Mesodermal cell (in vitro differentiated cells): ENCODE results near the gene FXYD7.

Experiments used
- H3K27ac ChIP-seq: 2 replicates; pipeline ENCODE4 v1.7.0; 2013; ENCODE audit warnings: mild to moderate bottlenecking, low read depth, low read length, moderate library complexity; ENCODE audit not compliant: severe bottlenecking
- H3K36me3 ChIP-seq: 2 replicates; pipeline ENCODE4 v1.7.1; 2013; ENCODE audit warnings: mild to moderate bottlenecking, low read length, moderate library complexity; ENCODE audit not compliant: control insufficient read depth, insufficient read depth
- H3K4me1 ChIP-seq: one replicate; pipeline ENCODE4 v1.7.1; 2013; ENCODE audit warnings: mild to moderate bottlenecking, low read length; ENCODE audit not compliant: insufficient read depth, control insufficient read depth, poor library complexity, severe bottlenecking
- H3K4me3 ChIP-seq: 2 replicates; pipeline ENCODE4 v1.7.0; 2013; ENCODE audit warnings: low read length, control low read depth, mild to moderate bottlenecking; ENCODE audit not compliant: insufficient read depth, poor library complexity, severe bottlenecking; ENCODE audit errors: extremely low read depth
- H3K9me3 ChIP-seq: 2 replicates; pipeline ENCODE4 v1.7.1; 2013; ENCODE audit warnings: mild to moderate bottlenecking, low read length, moderate library complexity; ENCODE audit not compliant: control insufficient read depth
- WGBS, 2 experiments: methylation state at CpG; one replicate each; pipeline ENCODE4 v1.1.5; 2013; ENCODE audit warnings: missing lambda C conversion rate in 2 of 2; ENCODE audit not compliant: insufficient coverage in 2 of 2; 5-methylcytosine and 5-hydroxymethylcytosine counted together

FXYD7 gene

GRCh38 chr19:35112995-35113688 lies 29.9 kb upstream of the FXYD7 start:
- H3K4me1 ChIP-seq, result peaks cover 5% of the 10 kb centered on the region
- no peaks in the 10 kb centered on the region for H3K9me3 ChIP-seq
- H3K27ac ChIP-seq, result no peak overlapping the region
- 85 to 95% methylated on average over 10 to 12 of the region's 15 CpGs for WGBS, 2 experiments
- no peaks in the 10 kb centered on the region for H3K36me3 ChIP-seq
- no peak overlapping the region for H3K4me3 ChIP-seq

- no peak overlapping the region for H3K27ac ChIP-seq
- no peaks in the 10 kb centered on the region for H3K36me3 ChIP-seq
- H3K9me3 ChIP-seq, result no peaks in the 10 kb centered on the region
- H3K4me3 ChIP-seq, result peak overlapping the region; percentile 11
- WGBS, 2 experiments, result 21 to 25% methylated on average over 10 to 16 of the region's 23 CpGs
- peaks cover 5% of the 10 kb centered on the region for H3K4me1 ChIP-seq
Measured at GRCh38 chr19:35114353-35115176, 28.5 kb upstream of the FXYD7 start.

GRCh38 chr19:35115177-35115951 lies 27.7 kb upstream of the FXYD7 start, which contains the start of gene FXYD3:
Gene FXYD3, plus strand, starts transcription at chr19:35115823. Its CDS starts 3,554 bp downstream, at chr19:35119377.
- 64 to 73% methylated on average over 6 of the region's 14 CpGs for WGBS, 2 experiments
- Histone ChIP-seq H3K9me3 (no peaks in the 10 kb centered on the region), H3K27ac (no peak within 1 kb of the TSS), H3K36me3 (no peaks in the 10 kb centered on the region), H3K4me1 (peaks cover 5% of the 10 kb centered on the region), H3K4me3 (peak within 1 kb of the TSS; percentile 11)

GRCh38 chr19:35116072-35116801 lies 26.8 kb upstream of the FXYD7 start:
- Histone ChIP-seq H3K9me3 (no peaks in the 10 kb centered on the region), H3K36me3 (no peaks in the 10 kb centered on the region), H3K4me1 (peaks cover 5% of the 10 kb centered on the region), H3K4me3 (no peak overlapping the region), H3K27ac (no peak overlapping the region)
- WGBS, 2 experiments, result 86 to 93% methylated on average over 9 to 12 of the region's 13 CpGs

- H3K9me3 ChIP-seq, result no peaks in the 10 kb centered on the region
- H3K27ac ChIP-seq, result no peak overlapping the region
- H3K4me1 ChIP-seq, result peaks cover 5% of the 10 kb centered on the region
- 74 to 88% methylated on average over 4 to 7 of the region's 8 CpGs for WGBS, 2 experiments
- H3K36me3 ChIP-seq, result no peaks in the 10 kb centered on the region
- H3K4me3 ChIP-seq, result no peak overlapping the region
Measured at GRCh38 chr19:35117116-35117515, 25.9 kb upstream of the FXYD7 start.

- no peak overlapping the region for H3K27ac ChIP-seq
- H3K36me3 ChIP-seq, result no peaks in the 10 kb centered on the region
- no peaks in the 10 kb centered on the region for H3K9me3 ChIP-seq
- H3K4me3 ChIP-seq, result no peak overlapping the region
- 86 to 87% methylated on average over 11 of the region's 11 CpGs for WGBS, 2 experiments
- H3K4me1 ChIP-seq, result peaks cover 5% of the 10 kb centered on the region
Measured at GRCh38 chr19:35117799-35118198, 25.3 kb upstream of the FXYD7 start.

- H3K4me3 ChIP-seq, result no peak overlapping the region
- H3K36me3 ChIP-seq, result no peaks in the 10 kb centered on the region
- peaks cover 5% of the 10 kb centered on the region for H3K4me1 ChIP-seq
- no peaks in the 10 kb centered on the region for H3K9me3 ChIP-seq
- 84 to 88% methylated on average over 9 of the region's 13 CpGs for WGBS, 2 experiments
- no peak overlapping the region for H3K27ac ChIP-seq
Measured at GRCh38 chr19:35118268-35119020, 24.6 kb upstream of the FXYD7 start.

GRCh38 chr19:35119091-35119490 lies 24.0 kb upstream of the FXYD7 start:
- no peak overlapping the region for H3K4me3 ChIP-seq
- no peaks in the 10 kb centered on the region for H3K9me3 ChIP-seq

GRCh38 chr19:35119578-35120155 lies 23.4 kb upstream of the FXYD7 start:
- H3K4me1 ChIP-seq, result peaks cover 5% of the 10 kb centered on the region
- H3K36me3 ChIP-seq, result no peaks in the 10 kb centered on the region
- H3K27ac ChIP-seq, result no peak overlapping the region
- no peaks in the 10 kb centered on the region for H3K9me3 ChIP-seq
- H3K4me3 ChIP-seq, result no peak overlapping the region
- WGBS, 2 experiments, result 90 to 100% methylated on average over 7 to 8 of the region's 9 CpGs

More at GRCh38 chr19:35119091-35119490, 24.0 kb upstream of the FXYD7 start:
- Histone ChIP-seq H3K27ac (no peak overlapping the region), H3K36me3 (no peaks in the 10 kb centered on the region), H3K4me1 (peaks cover 5% of the 10 kb centered on the region)
- WGBS, 2 experiments, result 79 to 90% methylated on average over 11 to 14 of the region's 14 CpGs
